ENCODE measurements around the gene NAA35.

NAA35 gene

GRCh38 chr9:85995599-85995998, 54.7 kb downstream of the NAA35 start:
- TF ChIP-seq CSRNP3 (CRISPR knock-in tag; IDR thresholded peaks at IDR 0.05) (no peak), ZFP3 (CRISPR knock-in tag; IDR thresholded peaks at IDR 0.05) (no peak), TCF4 (CRISPR knock-in tag; IDR thresholded peaks at IDR 0.05; ENCODE audit: borderline replicate concordance) (no peak), TOX (CRISPR knock-in tag; IDR thresholded peaks at IDR 0.05; ENCODE audit: borderline replicate concordance) (no peak), POU6F1 (CRISPR knock-in tag; IDR thresholded peaks at IDR 0.05; ENCODE audit: borderline replicate concordance, low read depth) (no peak), ZNF70 (CRISPR knock-in tag; IDR thresholded peaks at IDR 0.05) (no peak), SNAI2 (CRISPR knock-in tag; IDR thresholded peaks at IDR 0.05) (no peak), ZNF565 (CRISPR knock-in tag; conservative IDR thresholded peaks at IDR 0.05; ENCODE audit: low read depth) (no peak), TSHZ2 (CRISPR knock-in tag; IDR thresholded peaks at IDR 0.05) (no peak), ESRRG (CRISPR knock-in tag; IDR thresholded peaks at IDR 0.05) (no peak), ZNF8 (CRISPR knock-in tag; IDR thresholded peaks at IDR 0.05) (no peak), CREB5 (CRISPR knock-in tag; IDR thresholded peaks at IDR 0.05; ENCODE audit: low read depth) (no peak), BACH2 (CRISPR knock-in tag; IDR thresholded peaks at IDR 0.05; ENCODE audit: borderline replicate concordance) (no peak), ZC3H10 (CRISPR knock-in tag; IDR thresholded peaks at IDR 0.05) (no peak)
- ATAC-seq = no peak

- no peak for ATAC-seq
Observed at GRCh38 chr9:86005253-86005775, 64.4 kb downstream of the NAA35 start.

More at GRCh38 chr9:86005253-86005775, 64.4 kb downstream of the NAA35 start:
- no peak for TF ChIP-seq ZC3H10 (CRISPR knock-in tag; IDR thresholded peaks at IDR 0.05)
- no peak for TF ChIP-seq BACH2 (CRISPR knock-in tag; IDR thresholded peaks at IDR 0.05; ENCODE audit: borderline replicate concordance)
- TF ChIP-seq ZFP30 (CRISPR knock-in tag; IDR thresholded peaks at IDR 0.05) = no peak
- TF ChIP-seq SNAI2 (CRISPR knock-in tag; IDR thresholded peaks at IDR 0.05) = no peak
- no peak for TF ChIP-seq CREB5 (CRISPR knock-in tag; IDR thresholded peaks at IDR 0.05; ENCODE audit: low read depth)
- TF ChIP-seq RARB (CRISPR knock-in tag; IDR thresholded peaks at IDR 0.05) = no peak
- TF ChIP-seq PATZ1 (CRISPR knock-in tag; IDR thresholded peaks at IDR 0.05; ENCODE audit: borderline replicate concordance) = no peak
- no peak for TF ChIP-seq GLIS3 (CRISPR knock-in tag; IDR thresholded peaks at IDR 0.05)
- no peak for TF ChIP-seq OSR1 (CRISPR knock-in tag; IDR thresholded peaks at IDR 0.05)
- no peak for TF ChIP-seq ZNF70 (CRISPR knock-in tag; IDR thresholded peaks at IDR 0.05)
- no peak for TF ChIP-seq TCF4 (CRISPR knock-in tag; IDR thresholded peaks at IDR 0.05; ENCODE audit: borderline replicate concordance)
- no peak for TF ChIP-seq ESRRG (CRISPR knock-in tag; IDR thresholded peaks at IDR 0.05)
- no peak for TF ChIP-seq ARNTL (CRISPR knock-in tag; IDR thresholded peaks at IDR 0.05; ENCODE audit: borderline replicate concordance, low read depth)
- TF ChIP-seq ISL1 (CRISPR knock-in tag; IDR thresholded peaks at IDR 0.05) = no peak
